PC-3 (cell line): ENCODE measurements around the gene TNFSF8. TPM values are rescaled to one million over a fixed set of nuclear protein-coding genes. Genes with fewer than 3 reads are reported as not detected.

Source experiments
- ATAC-seq: fragments of 200-7000 bp; cut with Tn5 transposase; 2 replicates; pipeline ENCODE4 v1.9.1; 2020; ENCODE audit warnings: mild to moderate bottlenecking, moderate library complexity
- BruUV-seq: library from RNA; stranded (reverse); fragments of 400-500 nt; replicated peaks from 2 replicates; lab custom pipeline; 2021; lab: Mats Ljungman, UMichigan
- CTCF ChIA-PET: fragments of 300-600 bp; sonication (Branson Sonifier 250); formaldehyde crosslinking; loops from one replicate; lab custom pipeline; 2022; ENCODE audit warnings: antibody characterized with exemption; lab: Charles Lee
- POLR2A ChIA-PET: fragments of 300-600 bp; sonication (Branson Sonifier 250); formaldehyde crosslinking; loops from one replicate; lab custom pipeline; 2022; ENCODE audit warnings: antibody characterized with exemption; ENCODE audit not compliant: unreplicated experiment; lab: Charles Lee
- DNase-seq: peaks from one replicate; pipeline ENCODE4 v3.0.0-alpha.2; 2015
- H2AFZ ChIP-seq: fragments of 300-600 bp; sonication (generic); 2 replicates; pipeline ENCODE4 v1.6.0; 2016; ENCODE audit warnings: antibody characterized with exemption, low read length
- H3F3A ChIP-seq: fragments of 300-600 bp; sonication (generic); one replicate; pipeline ENCODE4 v1.6.0; 2017; ENCODE audit warnings: antibody characterized with exemption, low read length, control low read depth, mild to moderate bottlenecking; ENCODE audit not compliant: unreplicated experiment
- H3K27ac ChIP-seq: fragments of 300-600 bp; sonication (generic); 2 replicates; pipeline ENCODE4 v1.5.1; 2016; ENCODE audit warnings: mild to moderate bottlenecking, low read length
- H3K27me3 ChIP-seq: fragments of 300-600 bp; sonication (generic); 2 replicates; pipeline ENCODE4 v1.6.1; 2016; ENCODE audit warnings: low read length, mixed read lengths
- H3K36me3 ChIP-seq: fragments of 300-600 bp; sonication (generic); 2 replicates; pipeline ENCODE4 v1.6.1; 2016; ENCODE audit warnings: low read depth, mixed run types, low read length, mixed read lengths
- H3K4me1 ChIP-seq: fragments of 300-600 bp; sonication (generic); 2 replicates; pipeline ENCODE4 v1.5.1; 2016; ENCODE audit warnings: low read length; ENCODE audit not compliant: insufficient read depth
- H3K4me2 ChIP-seq: fragments of 300-600 bp; sonication (generic); 2 replicates; pipeline ENCODE4 v1.6.0; 2016; ENCODE audit warnings: low read length
- H3K4me3 ChIP-seq: fragments of 300-600 bp; sonication (generic); 2 replicates; pipeline ENCODE4 v1.5.1; 2016; ENCODE audit warnings: mild to moderate bottlenecking, low read length, mixed read lengths
- H3K79me2 ChIP-seq: fragments of 300-600 bp; sonication (generic); 2 replicates; pipeline ENCODE4 v1.6.1; 2017; ENCODE audit warnings: low read length, mixed read lengths
- H3K9ac ChIP-seq: fragments of 300-600 bp; sonication (generic); 2 replicates; pipeline ENCODE4 v1.6.0; 2016; ENCODE audit warnings: mild to moderate bottlenecking, low read length
- H3K9me2 ChIP-seq: fragments of 300-600 bp; sonication (generic); replicated peaks from 2 replicates; pipeline ENCODE4 v1.6.1; 2016; ENCODE audit warnings: mixed run types, low read length, mixed read lengths
- H3K9me3 ChIP-seq: fragments of 300-600 bp; sonication (generic); 2 replicates; pipeline ENCODE4 v1.6.1; 2016; ENCODE audit warnings: low read length, mixed read lengths
- H4K20me1 ChIP-seq: fragments of 300-600 bp; sonication (generic); 2 replicates; pipeline ENCODE4 v1.6.1; 2016; ENCODE audit warnings: low read length, mixed read lengths
- CTCF ChIP-seq: fragments of 300-600 bp; sonication (generic); conservative IDR thresholded peaks from 2 replicates; pipeline ENCODE4 v1.5.1; 2017; ENCODE audit warnings: antibody characterized with exemption, low read depth, mild to moderate bottlenecking, low read length
- EZH2 ChIP-seq: fragments of 300-600 bp; sonication (generic); IDR thresholded peaks from one replicate; pipeline ENCODE4 v1.6.1; 2017; ENCODE audit warnings: antibody characterized with exemption, mild to moderate bottlenecking, low read length; ENCODE audit not compliant: unreplicated experiment
- EZH2phosphoT487 ChIP-seq: fragments of 300-600 bp; sonication (generic); IDR thresholded peaks from 2 replicates; pipeline ENCODE4 v1.6.1; 2018; ENCODE audit warnings: mild to moderate bottlenecking, antibody characterized with exemption, low read length, borderline replicate concordance
- intact Hi-C: fragments of 100-400 bp; cut with micrococcal nuclease; formaldehyde crosslinking; loops from 2 replicates; pipeline ENCODE4 v1.9.0; 2023
- total RNA-seq: library from RNA; depleted of rRNA; stranded (reverse); fragments of >200 nt; gene quantifications from 2 replicates; pipeline ENCODE4 v1.2.3, GENCODE V29; 2014

The TNFSF8 gene
- total RNA-seq, 1 experiment from 2014 or later = not detected

- Histone ChIP-seq H3K27ac (no peak overlapping the region), H3K27me3 (no peaks in the 10 kb centered on the region), H3K4me3 (no peak overlapping the region), H3K79me2 (no peaks in the 10 kb centered on the region), H3K36me3 (no peaks in the 10 kb centered on the region), H3K9me2 (no peaks in the 10 kb centered on the region), H3K9ac (no peak overlapping the region), H3K4me2 (no peak overlapping the region), H4K20me1 (no peaks in the 10 kb centered on the region), H3K4me1 (peaks cover 34% of the 10 kb centered on the region), H3F3A (no peaks in the 10 kb centered on the region), H2AFZ (no peak overlapping the region), H3K9me3 (no peaks in the 10 kb centered on the region)
- no peak for TF ChIP-seq EZH2phosphoT487
- no peak for TF ChIP-seq CTCF
- no peak for TF ChIP-seq EZH2
- intact Hi-C loops = loop anchor here (5.0 to 10.0 kb wide), 2 partner anchors 50 to 113 kb away; partner anchors contain the start of gene TNFSF15
- CTCF ChIA-PET = no interaction called here
- DNase-seq = no peak
- BruUV-seq = no TSS peak
- no peak for ATAC-seq
- POLR2A ChIA-PET = no interaction called here
These were observed 75.5 kb downstream of the TNFSF8 start for GRCh38 chr9:114854736-114855355.

- Histone ChIP-seq H3K27ac (peak overlapping the region; percentile 62), H3K9ac (no peak overlapping the region), H3K36me3 (no peaks in the 10 kb centered on the region), H3K4me3 (no peak overlapping the region), H4K20me1 (no peaks in the 10 kb centered on the region), H3K4me1 (peaks cover 35% of the 10 kb centered on the region), H3K4me2 (no peak overlapping the region), H3K79me2 (no peaks in the 10 kb centered on the region), H3F3A (no peaks in the 10 kb centered on the region), H3K27me3 (no peaks in the 10 kb centered on the region), H2AFZ (no peak overlapping the region), H3K9me2 (no peaks in the 10 kb centered on the region), H3K9me3 (no peaks in the 10 kb centered on the region)
- ChIA-PET CTCF (interaction anchor here (0.6 to 1.1 kb wide), 2 partner anchors 9 to 172 kb away, joined by 3 to 6 read pairs; no protein-coding TSS in a partner anchor), POLR2A (no interaction called here)
- intact Hi-C loops = loop anchor here (2.0 to 10.0 kb wide), 4 partner anchors 48 to 166 kb away; partner anchors contain the start of gene TNFSF15
- no peak for TF ChIP-seq CTCF
- no peak for TF ChIP-seq EZH2phosphoT487
- TF ChIP-seq EZH2 = no peak
- ATAC-seq (peak; percentile 36), DNase-seq (no peak)
- no TSS peak for BruUV-seq
These were observed 77.1 kb downstream of the TNFSF8 start for GRCh38 chr9:114853071-114853855.
